Measurements from ENCODE around the gene MARK2.

GRCh38 chr11:63802637-63803414 is 36.1 kb upstream of the MARK2 start:
- TF ChIP-seq, protein P1, sequence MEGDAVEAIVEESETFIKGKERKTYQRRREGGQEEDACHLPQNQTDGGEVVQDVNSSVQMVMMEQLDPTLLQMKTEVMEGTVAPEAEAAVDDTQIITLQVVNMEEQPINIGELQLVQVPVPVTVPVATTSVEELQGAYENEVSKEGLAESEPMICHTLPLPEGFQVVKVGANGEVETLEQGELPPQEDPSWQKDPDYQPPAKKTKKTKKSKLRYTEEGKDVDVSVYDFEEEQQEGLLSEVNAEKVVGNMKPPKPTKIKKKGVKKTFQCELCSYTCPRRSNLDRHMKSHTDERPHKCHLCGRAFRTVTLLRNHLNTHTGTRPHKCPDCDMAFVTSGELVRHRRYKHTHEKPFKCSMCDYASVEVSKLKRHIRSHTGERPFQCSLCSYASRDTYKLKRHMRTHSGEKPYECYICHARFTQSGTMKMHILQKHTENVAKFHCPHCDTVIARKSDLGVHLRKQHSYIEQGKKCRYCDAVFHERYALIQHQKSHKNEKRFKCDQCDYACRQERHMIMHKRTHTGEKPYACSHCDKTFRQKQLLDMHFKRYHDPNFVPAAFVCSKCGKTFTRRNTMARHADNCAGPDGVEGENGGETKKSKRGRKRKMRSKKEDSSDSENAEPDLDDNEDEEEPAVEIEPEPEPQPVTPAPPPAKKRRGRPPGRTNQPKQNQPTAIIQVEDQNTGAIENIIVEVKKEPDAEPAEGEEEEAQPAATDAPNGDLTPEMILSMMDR (IDR thresholded peaks at IDR 0.05) = no peak
- TF ChIP-seq EP300 (IDR thresholded peaks at IDR 0.05) (no peak), POLR2A (IDR thresholded peaks at IDR 0.05) (no peak)

All from sigmoid colon (tissue), 4 donors.